GM23338 (cell line): ENCODE measurements around the gene XDH.

Experiments
- EZH2 ChIP-seq: fragments of 200-600 bp; sonication (generic); IDR thresholded peaks from one replicate; pipeline ENCODE4 v1.8.0; 2017; ENCODE audit warnings: antibody characterized with exemption, mild to moderate bottlenecking, low read depth; ENCODE audit not compliant: unreplicated experiment
- JUNB ChIP-seq: IDR thresholded peaks from one replicate; pipeline ENCODE4 v1.6.1; 2016; ENCODE audit warnings: antibody characterized with exemption; ENCODE audit not compliant: unreplicated experiment
- NANOG ChIP-seq: IDR thresholded peaks from 2 replicates; pipeline ENCODE4 v1.6.1; 2016; ENCODE audit warnings: antibody characterized with exemption, borderline replicate concordance
- POLR2AphosphoS5 ChIP-seq: IDR thresholded peaks from 2 replicates; pipeline ENCODE4 v1.6.1; 2016; ENCODE audit warnings: antibody characterized with exemption, low read depth
- TF ChIP-seq, protein P1 (sequence below), 2 experiments: fragments of 200-600 bp in 1 of 2; sonication (generic) in 1 of 2; conservative IDR thresholded peaks; 2 replicates each; pipeline versions ENCODE4 v1.5.1 to v1.6.1; 2016 to 2017; ENCODE audit warnings: antibody characterized with exemption in 2 of 2, low read depth in 2 of 2, mild to moderate bottlenecking in 2 of 2, moderate library complexity in 1 of 2

DNA sequence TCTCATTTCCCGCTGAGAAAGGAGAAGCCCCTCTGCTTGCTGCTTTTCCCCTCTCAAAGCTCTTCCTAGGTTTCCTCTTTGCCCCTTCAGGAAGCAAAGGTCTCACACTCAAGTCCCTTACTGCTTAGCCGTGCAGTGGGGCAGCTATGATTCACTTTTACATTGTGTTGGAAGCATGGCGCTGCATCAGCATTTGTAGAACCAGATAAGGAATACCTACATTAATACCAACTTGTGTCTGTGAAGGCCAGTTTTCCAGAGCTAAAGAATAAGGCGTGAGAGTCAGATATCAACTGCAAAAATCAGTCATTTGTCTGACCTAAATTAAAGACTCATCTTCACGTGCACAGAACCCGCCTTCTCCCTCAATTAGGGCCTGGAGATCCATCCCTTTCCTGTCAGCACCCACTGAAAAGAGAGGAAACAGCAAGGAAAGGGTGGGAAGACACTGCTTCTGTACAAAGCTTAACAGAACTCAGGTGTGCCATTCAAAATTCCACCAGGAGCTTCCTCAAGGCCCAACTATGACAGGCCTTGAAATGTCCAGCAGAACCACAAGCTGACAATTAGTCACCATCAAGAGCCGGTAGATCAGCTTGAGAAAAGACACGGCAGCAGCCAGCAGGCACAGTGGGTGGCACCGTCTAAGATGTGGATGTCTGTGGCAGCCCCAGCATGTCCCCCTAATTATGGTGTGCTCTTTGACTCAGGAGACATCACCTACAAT lies 16.1 kb upstream of the XDH start:
- TF ChIP-seq, protein P1, sequence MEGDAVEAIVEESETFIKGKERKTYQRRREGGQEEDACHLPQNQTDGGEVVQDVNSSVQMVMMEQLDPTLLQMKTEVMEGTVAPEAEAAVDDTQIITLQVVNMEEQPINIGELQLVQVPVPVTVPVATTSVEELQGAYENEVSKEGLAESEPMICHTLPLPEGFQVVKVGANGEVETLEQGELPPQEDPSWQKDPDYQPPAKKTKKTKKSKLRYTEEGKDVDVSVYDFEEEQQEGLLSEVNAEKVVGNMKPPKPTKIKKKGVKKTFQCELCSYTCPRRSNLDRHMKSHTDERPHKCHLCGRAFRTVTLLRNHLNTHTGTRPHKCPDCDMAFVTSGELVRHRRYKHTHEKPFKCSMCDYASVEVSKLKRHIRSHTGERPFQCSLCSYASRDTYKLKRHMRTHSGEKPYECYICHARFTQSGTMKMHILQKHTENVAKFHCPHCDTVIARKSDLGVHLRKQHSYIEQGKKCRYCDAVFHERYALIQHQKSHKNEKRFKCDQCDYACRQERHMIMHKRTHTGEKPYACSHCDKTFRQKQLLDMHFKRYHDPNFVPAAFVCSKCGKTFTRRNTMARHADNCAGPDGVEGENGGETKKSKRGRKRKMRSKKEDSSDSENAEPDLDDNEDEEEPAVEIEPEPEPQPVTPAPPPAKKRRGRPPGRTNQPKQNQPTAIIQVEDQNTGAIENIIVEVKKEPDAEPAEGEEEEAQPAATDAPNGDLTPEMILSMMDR (conservative IDR thresholded peaks at IDR 0.05; ENCODE audit: low read depth in 2 of 2), result no peak
- TF ChIP-seq NANOG, result no peak
- TF ChIP-seq EZH2, result no peak
- TF ChIP-seq POLR2AphosphoS5, result no peak
- TF ChIP-seq JUNB, result no peak
